Measurements from ENCODE around the gene OR5B17.

The OR5B17 gene

DNA sequence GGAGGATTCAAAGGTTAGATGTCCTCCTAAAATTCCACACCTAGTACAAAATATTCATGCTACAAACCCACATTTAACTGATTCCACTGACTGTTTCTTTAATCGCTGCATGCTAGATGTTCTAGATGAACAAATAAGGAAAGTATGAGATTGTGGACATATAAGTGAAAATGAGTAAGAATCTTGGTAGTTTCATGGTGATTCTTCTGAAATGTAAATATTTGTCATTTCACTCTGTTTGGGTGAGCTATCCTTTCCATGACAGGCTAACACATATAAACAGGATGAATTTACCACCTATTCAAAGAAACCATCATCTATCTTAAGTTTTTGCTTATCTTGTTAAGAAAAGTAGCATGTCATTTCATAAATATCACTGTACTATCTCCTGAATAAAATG, 33.0 kb upstream of the OR5B17 start:
- H3K4me3 ChIP-seq (ENCODE audit: low read depth, low read length): no peak overlapping the region
- DNase-seq (ENCODE audit: low read depth): no peak
- TF ChIP-seq POLR2A (IDR thresholded peaks at IDR 0.05; ENCODE audit: extremely low read depth, insufficient read length): no peak
- TF ChIP-seq, protein P1, sequence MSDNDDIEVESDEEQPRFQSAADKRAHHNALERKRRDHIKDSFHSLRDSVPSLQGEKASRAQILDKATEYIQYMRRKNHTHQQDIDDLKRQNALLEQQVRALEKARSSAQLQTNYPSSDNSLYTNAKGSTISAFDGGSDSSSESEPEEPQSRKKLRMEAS (IDR thresholded peaks at IDR 0.05; ENCODE audit: low read depth, low read length): no peak
- no peak for TF ChIP-seq CTCF (IDR thresholded peaks at IDR 0.05; ENCODE audit: low read depth, low read length)
- TF ChIP-seq MYC (IDR thresholded peaks at IDR 0.05; ENCODE audit: low read depth, low read length): no peak

- no peak for DNase-seq (ENCODE audit: low read depth)
- H3K4me3 ChIP-seq (ENCODE audit: low read depth, low read length): no peak overlapping the region
- TF ChIP-seq, protein P1 (IDR thresholded peaks at IDR 0.05; ENCODE audit: low read depth, low read length): no peak
- TF ChIP-seq CTCF (IDR thresholded peaks at IDR 0.05; ENCODE audit: low read depth, low read length) (no peak), POLR2A (IDR thresholded peaks at IDR 0.05; ENCODE audit: extremely low read depth, insufficient read length) (no peak), MYC (IDR thresholded peaks at IDR 0.05; ENCODE audit: low read depth, low read length) (no peak)
These were observed 31.7 kb upstream of the OR5B17 start for GRCh38 chr11:58390551-58391063.

DNA sequence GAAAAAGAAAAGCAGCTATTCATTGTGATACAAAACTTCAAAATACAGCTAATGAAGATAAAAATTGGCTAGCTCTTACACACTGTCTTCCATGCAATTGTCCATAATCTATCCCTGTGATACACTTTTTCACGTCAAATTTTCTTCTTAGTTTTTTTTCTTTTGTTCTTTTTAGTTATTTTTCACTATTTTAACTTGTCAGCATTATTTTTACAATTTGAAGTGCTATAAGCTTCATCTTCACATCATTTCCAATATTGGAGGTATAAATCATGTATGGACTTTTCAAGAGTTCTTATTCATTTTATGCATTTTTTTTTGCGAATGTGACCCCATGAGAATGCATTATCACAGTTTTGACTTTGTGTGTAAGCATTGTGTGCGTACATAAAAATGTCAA, 4.1 kb downstream of the OR5B17 start:
- H3K4me3 ChIP-seq (ENCODE audit: low read depth, low read length): no peak overlapping the region

DNA sequence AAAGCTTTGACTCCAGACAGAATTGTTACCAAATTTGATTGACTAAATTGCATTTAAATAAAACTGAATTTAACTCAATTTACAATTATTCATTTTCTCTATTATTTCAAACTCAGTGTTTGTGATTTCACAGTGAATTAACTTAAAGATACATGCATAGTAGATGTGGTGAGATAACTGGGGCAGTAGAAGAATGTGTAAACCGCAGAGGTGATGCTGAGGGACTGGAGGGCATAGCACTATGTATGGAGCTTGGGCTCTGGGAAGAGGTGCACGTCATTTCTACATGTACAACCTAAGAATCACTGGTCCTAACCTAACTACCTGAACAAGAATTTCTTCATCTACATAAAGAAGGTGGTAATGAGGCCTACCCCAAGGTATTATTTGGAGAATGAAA, 13.7 kb downstream of the OR5B17 start:
- no peak for DNase-seq (ENCODE audit: low read depth)
- TF ChIP-seq, protein P1 (IDR thresholded peaks at IDR 0.05; ENCODE audit: low read depth, low read length): no peak
- TF ChIP-seq CTCF (IDR thresholded peaks at IDR 0.05; ENCODE audit: low read depth, low read length) (no peak), MYC (IDR thresholded peaks at IDR 0.05; ENCODE audit: low read depth, low read length) (no peak), POLR2A (IDR thresholded peaks at IDR 0.05; ENCODE audit: extremely low read depth, insufficient read length) (no peak)

More for the DNA sequence above, 4.1 kb downstream of the OR5B17 start:
- no peak for DNase-seq (ENCODE audit: low read depth)
- TF ChIP-seq MYC (IDR thresholded peaks at IDR 0.05; ENCODE audit: low read depth, low read length): no peak

GRCh38 chr11:58334708-58335107, 24.2 kb downstream of the OR5B17 start:
- H3K4me3 ChIP-seq (ENCODE audit: low read depth, low read length): no peak overlapping the region
- peak; percentile 12 for DNase-seq (ENCODE audit: low read depth)
- TF ChIP-seq POLR2A (IDR thresholded peaks at IDR 0.05; ENCODE audit: extremely low read depth, insufficient read length) (no peak), MYC (IDR thresholded peaks at IDR 0.05; ENCODE audit: low read depth, low read length) (no peak), CTCF (IDR thresholded peaks at IDR 0.05; ENCODE audit: low read depth, low read length) (no peak)
- TF ChIP-seq, protein P1 (IDR thresholded peaks at IDR 0.05; ENCODE audit: low read depth, low read length): no peak

More for the DNA sequence above, 13.7 kb downstream of the OR5B17 start:
- no peak overlapping the region for H3K4me3 ChIP-seq (ENCODE audit: low read depth, low read length)

DNA sequence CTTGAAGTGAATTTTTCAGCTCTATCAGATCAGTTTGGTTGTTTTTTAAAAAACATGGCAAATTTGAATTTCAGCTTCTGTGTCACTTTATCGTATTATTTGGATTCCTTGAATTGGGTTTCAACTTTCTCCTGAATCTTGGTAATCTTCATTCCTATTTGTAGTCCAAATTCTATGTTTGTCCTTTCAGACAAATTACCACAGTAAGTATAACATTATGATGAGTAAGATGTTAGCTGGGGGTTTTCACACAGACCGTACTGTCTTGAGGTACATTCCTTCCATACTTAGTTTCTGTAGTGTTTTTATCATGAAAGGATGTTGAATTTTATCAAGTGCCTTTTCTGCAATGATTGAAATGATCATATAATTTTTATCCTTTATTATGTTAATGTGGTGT, 28.0 kb downstream of the OR5B17 start:
- DNase-seq (ENCODE audit: low read depth): no peak
- no peak overlapping the region for H3K4me3 ChIP-seq (ENCODE audit: low read depth, low read length)
- no peak for TF ChIP-seq MYC (IDR thresholded peaks at IDR 0.05; ENCODE audit: low read depth, low read length)
- no peak for TF ChIP-seq POLR2A (IDR thresholded peaks at IDR 0.05; ENCODE audit: extremely low read depth, insufficient read length)
- TF ChIP-seq CTCF (IDR thresholded peaks at IDR 0.05; ENCODE audit: low read depth, low read length): no peak
- TF ChIP-seq, protein P1 (IDR thresholded peaks at IDR 0.05; ENCODE audit: low read depth, low read length): no peak

Measured in NB4 (cell line).